Trophoblast cell (in vitro differentiated cells and primary cell): Measurements from ENCODE around the gene IL16.

Source experiments
- DNase-seq, 2 donors: peaks; one replicate each; pipeline ENCODE4 v3.0.0-alpha.2; 2016
- H2AFZ ChIP-seq: 2 replicates; pipeline ENCODE4 v1.6.1; 2013; ENCODE audit warnings: low read length, moderate library complexity, mild to moderate bottlenecking; ENCODE audit not compliant: insufficient read depth, poor library complexity
- H2AK5ac ChIP-seq: 2 replicates; pipeline ENCODE4 v1.6.1; 2013; ENCODE audit warnings: mild to moderate bottlenecking, low read length
- H2BK120ac ChIP-seq: 2 replicates; pipeline ENCODE4 v1.6.1; 2013; ENCODE audit warnings: low read length, mild to moderate bottlenecking, moderate library complexity; ENCODE audit not compliant: insufficient read depth, poor library complexity
- H2BK12ac ChIP-seq: 2 replicates; pipeline ENCODE4 v1.6.1; 2013; ENCODE audit warnings: mild to moderate bottlenecking, low read length, moderate library complexity
- H2BK5ac ChIP-seq: 2 replicates; pipeline ENCODE4 v1.6.1; 2013; ENCODE audit warnings: low read length, low read depth, moderate library complexity, mild to moderate bottlenecking; ENCODE audit not compliant: poor library complexity
- H3K14ac ChIP-seq: 2 replicates; pipeline ENCODE4 v1.6.1; 2013; ENCODE audit warnings: mild to moderate bottlenecking, low read length
- H3K18ac ChIP-seq: 2 replicates; pipeline ENCODE4 v1.6.1; 2013; ENCODE audit warnings: mild to moderate bottlenecking, low read length
- H3K23ac ChIP-seq: 2 replicates; pipeline ENCODE4 v1.6.1; 2013; ENCODE audit warnings: low read length
- H3K27ac ChIP-seq: 2 replicates; pipeline ENCODE4 v1.5.1; 2013; ENCODE audit warnings: low read depth, mild to moderate bottlenecking, inconsistent platforms, low read length, moderate library complexity
- H3K27me3 ChIP-seq: 2 replicates; pipeline ENCODE4 v1.6.1; 2013; ENCODE audit warnings: inconsistent platforms, mild to moderate bottlenecking, low read length, moderate library complexity; ENCODE audit not compliant: insufficient read depth
- H3K36me3 ChIP-seq, 2 experiments: 1 replicate in 1 of 2; 2 replicates in 1 of 2; pipeline ENCODE4 v1.6.1; 2013; ENCODE audit warnings: low read length in 2 of 2, mild to moderate bottlenecking in 2 of 2, moderate library complexity in 1 of 2; ENCODE audit not compliant: insufficient read depth in 2 of 2, control insufficient read depth in 1 of 2
- H3K4ac ChIP-seq: 2 replicates; pipeline ENCODE4 v1.6.1; 2013; ENCODE audit warnings: low read depth, mild to moderate bottlenecking, low read length, moderate library complexity
- H3K4me1 ChIP-seq, 2 experiments: 1 replicate in 1 of 2; 2 replicates in 1 of 2; pipeline ENCODE4 v1.6.1; 2013; ENCODE audit warnings: low read length in 2 of 2, mild to moderate bottlenecking in 2 of 2, moderate library complexity in 1 of 2; ENCODE audit not compliant: insufficient read depth in 2 of 2, control insufficient read depth in 1 of 2
- H3K4me2 ChIP-seq: 2 replicates; pipeline ENCODE4 v1.6.1; 2013; ENCODE audit warnings: inconsistent platforms, mild to moderate bottlenecking, low read length, moderate library complexity
- H3K4me3 ChIP-seq: 2 replicates; pipeline ENCODE4 v1.5.1; 2013; ENCODE audit warnings: mild to moderate bottlenecking, low read depth, low read length, inconsistent platforms
- H3K79me1 ChIP-seq: one replicate; pipeline ENCODE4 v1.6.1; 2013; ENCODE audit warnings: low read length
- H3K79me2 ChIP-seq: 2 replicates; pipeline ENCODE4 v1.6.1; 2013; ENCODE audit warnings: low read length, mild to moderate bottlenecking; ENCODE audit not compliant: control insufficient read depth, insufficient read depth, poor library complexity
- H3K9ac ChIP-seq: 2 replicates; pipeline ENCODE4 v1.6.1; 2013; ENCODE audit warnings: mild to moderate bottlenecking, low read length
- H3K9me3 ChIP-seq: 2 replicates; pipeline ENCODE4 v1.6.1; 2013; ENCODE audit warnings: low read depth, mild to moderate bottlenecking, control low read depth, inconsistent platforms, low read length; ENCODE audit not compliant: insufficient read depth
- H4K12ac ChIP-seq: 2 replicates; pipeline ENCODE4 v1.6.1; 2013; ENCODE audit warnings: low read depth, mild to moderate bottlenecking, low read length, moderate library complexity
- H4K8ac ChIP-seq: 2 replicates; pipeline ENCODE4 v1.6.1; 2013; ENCODE audit warnings: low read depth, mild to moderate bottlenecking, low read length, moderate library complexity
- H4K91ac ChIP-seq: one replicate; pipeline ENCODE4 v1.6.1; 2013; ENCODE audit warnings: low read depth, mild to moderate bottlenecking, low read length, moderate library complexity
- WGBS: extraction: QIAGEN DNeasy Blood & Tissue Kit; methylation state at CpG from one replicate; pipeline ENCODE4 v1.1.7; 2013; ENCODE audit warnings: missing lambda C conversion rate; ENCODE audit not compliant: insufficient read length, insufficient coverage; ENCODE audit errors: extremely low coverage; 5-methylcytosine and 5-hydroxymethylcytosine counted together

IL16 gene

DNA sequence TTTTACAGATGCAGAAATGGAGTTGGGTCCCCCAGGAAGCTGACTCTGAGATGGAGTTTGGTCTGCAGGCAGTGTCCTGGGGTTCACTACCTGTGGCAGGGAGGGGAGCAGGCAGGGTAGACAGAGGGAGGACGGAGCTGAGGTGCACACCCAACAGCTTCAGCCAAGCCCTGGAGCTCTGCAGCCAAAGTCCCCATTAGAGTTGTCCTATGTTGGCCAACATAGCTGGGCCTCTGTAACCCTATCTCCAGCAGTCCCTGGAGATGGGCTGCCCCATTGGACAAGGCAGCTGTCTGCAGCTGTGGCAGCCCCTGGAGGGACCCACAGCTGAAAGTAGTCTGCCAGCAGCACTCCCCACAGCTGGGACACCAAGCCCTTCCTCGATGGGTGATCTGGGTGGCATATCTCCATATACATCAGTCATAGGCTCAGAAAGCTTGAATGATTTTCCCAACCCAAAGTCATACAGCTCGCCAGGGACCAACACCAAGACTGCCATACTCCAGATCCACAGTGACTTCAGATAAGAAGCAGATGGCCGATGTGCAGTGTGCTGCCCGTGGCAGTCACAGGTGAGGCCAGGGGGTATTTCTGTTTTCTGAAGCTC is 95.3 kb downstream of the IL16 start:
- Histone ChIP-seq H3K4me1 (no peaks in the 10 kb centered on the region), H4K12ac (no peak overlapping the region), H2BK12ac (no peak overlapping the region), H2BK5ac (no peak overlapping the region), H3K9ac (no peak overlapping the region), H3K4me3 (no peak overlapping the region), H3K23ac (no peak overlapping the region), H2BK120ac (no peak overlapping the region), H3K4ac (no peak overlapping the region), H3K18ac (no peak overlapping the region), H3K36me3 (no peaks in the 10 kb centered on the region), H4K8ac (no peak overlapping the region), H3K79me1 (no peaks in the 10 kb centered on the region), H3K79me2 (no peaks in the 10 kb centered on the region), H3K9me3 (peaks cover 2% of the 10 kb centered on the region), H2AK5ac (no peak overlapping the region), H4K91ac (no peak overlapping the region), H3K4me2 (no peak overlapping the region), H3K14ac (no peak overlapping the region), H2AFZ (no peak overlapping the region), H3K27me3 (no peaks in the 10 kb centered on the region), H3K27ac (no peak overlapping the region)
- no CpG with 5 or more reads among the region's 5 CpGs for WGBS
- DNase-seq, result no peak

DNA sequence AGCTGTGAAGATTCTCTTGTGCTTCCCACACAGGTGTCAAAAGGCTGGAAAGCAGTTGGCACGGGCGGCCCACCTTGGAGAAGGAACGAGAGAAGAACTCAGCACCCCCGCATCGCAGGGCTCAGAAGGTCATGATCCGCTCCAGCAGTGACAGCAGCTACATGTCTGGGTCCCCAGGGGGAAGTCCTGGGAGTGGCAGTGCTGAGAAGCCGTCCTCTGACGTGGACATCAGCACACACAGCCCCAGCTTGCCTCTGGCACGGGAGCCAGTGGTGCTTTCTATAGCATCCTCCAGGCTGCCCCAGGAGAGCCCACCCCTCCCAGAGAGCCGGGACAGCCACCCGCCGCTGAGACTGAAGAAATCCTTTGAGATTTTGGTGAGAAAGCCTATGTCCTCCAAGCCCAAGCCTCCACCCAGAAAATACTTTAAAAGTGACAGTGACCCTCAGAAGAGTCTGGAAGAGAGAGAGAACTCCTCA is 95.9 kb downstream of the IL16 start:
- Histone ChIP-seq H3K79me2 (no peaks in the 10 kb centered on the region), H3K27ac (no peak overlapping the region), H2BK5ac (no peak overlapping the region), H3K27me3 (no peaks in the 10 kb centered on the region), H3K18ac (no peak overlapping the region), H3K4ac (no peak overlapping the region), H2AFZ (no peak overlapping the region), H3K79me1 (no peaks in the 10 kb centered on the region), H3K23ac (no peak overlapping the region), H3K14ac (no peak overlapping the region), H3K4me3 (no peak overlapping the region), H4K91ac (no peak overlapping the region), H3K9ac (no peak overlapping the region), H3K4me2 (no peak overlapping the region), H4K8ac (no peak overlapping the region), H2AK5ac (no peak overlapping the region), H4K12ac (no peak overlapping the region), H3K4me1 (no peaks in the 10 kb centered on the region), H2BK120ac (no peak overlapping the region), H3K36me3 (no peaks in the 10 kb centered on the region), H2BK12ac (no peak overlapping the region), H3K9me3 (peaks cover 2% of the 10 kb centered on the region)
- no CpG with 5 or more reads among the region's 12 CpGs for WGBS
- DNase-seq, result no peak

DNA sequence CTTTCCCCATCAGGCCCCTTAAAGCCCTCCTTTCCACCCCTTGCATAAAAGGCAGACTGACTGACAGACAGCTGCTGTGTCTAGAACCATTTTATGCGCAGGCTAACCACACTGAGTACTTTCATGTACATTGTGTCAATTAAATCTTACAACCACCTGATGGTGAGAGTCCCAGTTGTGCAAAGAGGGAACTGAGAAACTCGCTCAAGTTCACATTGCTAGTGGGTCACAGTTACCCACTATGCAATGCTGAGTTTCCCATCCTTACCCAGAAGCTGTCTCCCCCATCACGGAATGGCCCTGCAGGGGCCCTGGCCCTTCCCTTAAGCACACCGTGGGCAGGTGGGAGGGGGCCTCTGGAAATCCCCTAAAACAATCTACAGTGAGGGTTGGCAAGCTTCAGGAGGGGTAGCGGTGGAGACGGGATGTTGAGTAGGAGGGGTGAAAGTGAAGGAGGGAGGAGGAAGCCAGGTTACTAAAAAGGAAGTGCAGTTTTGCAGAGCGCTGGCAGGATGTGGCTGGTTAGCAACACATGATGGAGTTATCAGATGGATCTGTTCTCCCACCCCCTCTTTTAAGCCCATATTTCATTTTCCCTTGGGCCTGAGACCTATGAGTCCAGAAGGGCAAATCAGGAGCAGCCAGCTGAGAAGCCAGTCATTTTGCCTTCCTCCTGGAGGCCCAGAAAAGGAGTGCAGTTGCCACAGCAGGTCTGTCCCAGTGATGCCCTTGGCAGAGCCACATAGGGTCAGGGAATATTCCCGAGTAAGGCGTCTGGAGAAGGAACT is 97.2 kb downstream of the IL16 start:
- no peak overlapping the region for H3K14ac ChIP-seq
- H3K4me1 ChIP-seq, result no peaks in the 10 kb centered on the region
- no peak overlapping the region for H4K8ac ChIP-seq
- H4K91ac ChIP-seq, result no peak overlapping the region
- H2AK5ac ChIP-seq, result no peak overlapping the region
- H3K9ac ChIP-seq, result no peak overlapping the region
- no peaks in the 10 kb centered on the region for H3K9me3 ChIP-seq
- H3K4me3 ChIP-seq, result no peak overlapping the region
- no peak for DNase-seq
- no peaks in the 10 kb centered on the region for H3K79me2 ChIP-seq
- H3K27ac ChIP-seq, result no peak overlapping the region
- H2BK120ac ChIP-seq, result no peak overlapping the region
- H3K18ac ChIP-seq, result no peak overlapping the region
- no peak overlapping the region for H2BK12ac ChIP-seq
- no peak overlapping the region for H2BK5ac ChIP-seq
- no peak overlapping the region for H3K4ac ChIP-seq
- no peak overlapping the region for H3K4me2 ChIP-seq
- WGBS, result 100% methylated on average over 2 of the region's 9 CpGs
- H3K23ac ChIP-seq, result no peak overlapping the region
- no peaks in the 10 kb centered on the region for H3K36me3 ChIP-seq
- H3K79me1 ChIP-seq, result no peaks in the 10 kb centered on the region
- H4K12ac ChIP-seq, result no peak overlapping the region
- H3K27me3 ChIP-seq, result no peaks in the 10 kb centered on the region
- no peak overlapping the region for H2AFZ ChIP-seq

DNA sequence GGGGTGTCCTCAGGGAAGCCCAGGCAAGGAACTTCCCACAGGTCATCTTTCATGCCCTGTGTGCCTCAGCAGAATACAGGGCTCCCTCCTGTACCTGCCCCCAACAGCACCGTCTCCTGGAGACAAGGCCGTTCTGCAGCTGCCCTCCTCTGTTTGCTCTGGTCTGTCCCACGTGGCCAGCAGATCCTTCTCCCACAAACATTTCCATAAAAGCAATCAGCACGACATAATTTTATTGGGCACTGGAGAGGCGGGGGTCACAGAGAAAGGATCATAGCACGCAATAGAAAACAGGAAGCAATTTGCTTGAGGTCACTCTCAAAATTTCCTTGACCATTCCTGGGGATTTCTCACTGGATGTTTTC is 97.8 kb downstream of the IL16 start:
- Histone ChIP-seq H4K91ac (no peak overlapping the region), H3K18ac (no peak overlapping the region), H3K23ac (no peak overlapping the region), H3K79me1 (no peaks in the 10 kb centered on the region), H3K27me3 (no peaks in the 10 kb centered on the region), H3K4ac (no peak overlapping the region), H4K8ac (no peak overlapping the region), H3K9me3 (no peaks in the 10 kb centered on the region), H4K12ac (no peak overlapping the region), H3K36me3 (no peaks in the 10 kb centered on the region), H3K79me2 (no peaks in the 10 kb centered on the region), H3K14ac (no peak overlapping the region), H2AFZ (no peak overlapping the region), H3K27ac (no peak overlapping the region), H2BK5ac (no peak overlapping the region), H3K4me2 (no peak overlapping the region), H3K9ac (no peak overlapping the region), H2BK12ac (no peak overlapping the region), H2BK120ac (no peak overlapping the region), H2AK5ac (no peak overlapping the region), H3K4me3 (no peak overlapping the region), H3K4me1 (no peaks in the 10 kb centered on the region)
- no CpG with 5 or more reads among the region's 6 CpGs for WGBS
- no peak for DNase-seq
